ENCODE data around the gene SMAP2.
A peak's percentile ranks its signal among the peaks of the same experiment; 100 is the strongest.

Gene SMAP2

DNA sequence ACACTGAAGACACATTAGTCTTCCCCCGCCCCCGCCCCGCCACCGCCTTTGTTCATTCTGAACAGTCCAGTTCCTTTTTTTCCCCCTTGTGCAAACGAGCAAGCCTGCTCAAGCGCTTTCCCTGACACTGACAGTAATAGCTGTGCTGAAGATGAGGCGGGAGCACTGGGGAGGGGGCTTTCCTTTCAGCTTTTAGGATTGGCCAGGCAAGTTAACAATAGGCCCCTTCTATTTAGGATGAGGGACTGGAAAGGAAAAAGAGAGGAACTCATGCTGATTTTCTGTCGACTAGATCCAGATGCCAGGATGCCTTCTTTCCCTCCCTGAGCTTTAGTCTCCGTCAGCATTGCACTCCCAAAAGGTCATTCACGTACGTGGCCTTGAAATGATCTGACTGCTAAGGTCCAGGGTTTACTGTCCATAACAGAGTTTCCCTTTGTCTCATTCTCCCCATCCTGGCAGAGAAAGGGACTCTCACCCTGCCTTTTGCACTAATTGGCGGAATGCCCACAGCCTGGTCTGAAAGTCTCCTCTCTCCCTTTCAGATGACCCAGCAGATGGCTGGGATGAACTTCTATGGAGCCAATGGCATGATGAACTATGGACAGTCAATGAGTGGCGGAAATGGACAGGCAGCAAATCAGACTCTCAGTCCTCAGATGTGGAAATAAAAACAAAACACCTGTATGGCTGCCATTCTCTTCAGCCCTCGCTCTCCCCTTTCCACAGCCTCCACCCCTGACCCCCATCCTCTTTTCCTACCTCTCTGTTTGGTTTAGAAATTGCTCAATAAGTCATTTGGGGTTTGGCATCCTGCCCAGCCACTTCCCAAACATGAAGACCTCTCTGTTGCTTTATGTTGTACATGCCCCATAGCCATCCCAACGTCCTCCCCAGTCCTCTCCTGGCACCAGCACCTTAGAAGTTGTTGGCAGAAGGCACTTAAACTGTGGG lies 48.2 kb downstream of the SMAP2 start:
- DNase-seq (ENCODE audit: low spot score) = no peak

DNA sequence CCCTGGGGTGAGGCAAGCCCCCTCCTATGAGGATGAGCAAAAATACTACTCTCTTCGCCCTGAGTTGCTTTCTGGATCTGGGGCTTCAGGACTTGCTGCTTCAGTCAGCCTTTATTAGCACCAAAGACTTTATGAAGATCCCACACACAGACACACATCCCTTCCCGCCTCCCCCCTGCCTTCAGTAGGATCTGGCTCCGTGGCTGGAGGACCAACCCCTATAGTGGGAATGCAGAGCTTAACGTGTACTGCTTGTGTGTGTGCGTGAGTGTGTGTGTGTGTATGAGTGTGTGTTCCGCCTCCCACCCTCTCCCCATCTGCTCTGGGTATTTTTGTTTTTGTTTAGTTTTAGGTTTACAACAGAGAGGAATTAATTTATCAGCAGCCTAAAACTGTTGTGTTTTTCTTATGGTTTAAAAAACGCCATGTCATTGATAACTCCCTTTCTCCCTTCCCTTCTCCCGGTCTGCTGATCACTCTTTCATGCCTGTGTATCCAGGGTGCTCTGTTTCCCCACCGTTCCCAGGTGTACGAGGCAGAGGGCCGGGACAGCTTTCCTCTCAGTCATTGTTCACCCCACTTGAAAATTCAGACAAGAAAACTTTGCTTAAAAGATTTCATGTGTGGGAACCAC lies 49.2 kb downstream of the SMAP2 start:
- DNase-seq (ENCODE audit: low spot score) = no peak

DNA sequence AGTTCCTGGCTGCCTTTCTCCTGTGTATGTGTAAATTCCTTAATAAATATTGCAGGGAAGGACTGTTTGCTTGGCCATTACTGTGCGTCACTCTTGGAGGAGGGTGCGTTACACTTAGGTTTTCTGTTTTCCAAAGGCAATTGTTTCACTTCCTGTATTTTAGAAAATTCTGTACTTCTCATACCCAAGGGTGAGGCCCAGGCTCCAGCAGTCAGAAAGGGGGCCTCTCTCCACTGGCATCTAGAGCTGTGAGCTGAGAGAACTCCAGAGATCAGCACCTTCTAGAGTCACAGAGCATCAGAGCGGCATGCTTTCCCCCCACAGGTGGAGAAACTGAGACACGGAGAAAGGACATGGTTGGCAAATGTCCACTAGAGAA lies 49.7 kb downstream of the SMAP2 start:
- DNase-seq (ENCODE audit: low spot score) = no peak

DNA sequence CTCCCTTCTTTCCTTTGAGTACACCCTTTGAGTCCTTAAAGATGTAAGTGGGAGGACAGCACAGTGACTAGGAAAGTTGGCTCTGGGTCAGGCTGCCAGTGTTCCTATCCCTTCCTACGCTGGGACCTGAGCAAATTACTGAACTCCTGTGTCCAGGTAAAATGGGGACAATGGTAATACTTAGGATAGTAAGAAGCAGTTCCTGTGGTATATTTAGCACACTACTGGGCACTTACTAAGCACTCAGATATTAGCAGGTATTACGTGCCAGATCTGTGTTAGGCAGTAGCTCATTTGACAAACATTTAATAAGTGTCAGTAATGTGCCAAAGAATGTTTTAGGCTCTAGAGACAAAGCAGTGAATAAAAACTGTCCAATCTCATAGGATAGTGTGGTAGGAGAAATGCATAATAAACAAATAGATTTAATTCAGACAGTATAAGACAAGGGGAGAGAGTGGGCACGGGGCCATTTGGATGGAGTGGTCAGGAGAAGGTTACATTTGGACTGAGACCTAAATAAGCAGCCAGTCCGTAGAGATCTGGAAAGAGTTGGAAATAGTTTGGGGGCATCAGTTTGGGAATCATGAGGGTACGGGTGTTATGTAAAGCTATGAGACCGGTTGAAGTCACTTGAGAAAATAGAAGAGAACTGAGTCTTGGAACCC lies 50.6 kb downstream of the SMAP2 start:
- DNase-seq (ENCODE audit: low spot score) = no peak

DNA sequence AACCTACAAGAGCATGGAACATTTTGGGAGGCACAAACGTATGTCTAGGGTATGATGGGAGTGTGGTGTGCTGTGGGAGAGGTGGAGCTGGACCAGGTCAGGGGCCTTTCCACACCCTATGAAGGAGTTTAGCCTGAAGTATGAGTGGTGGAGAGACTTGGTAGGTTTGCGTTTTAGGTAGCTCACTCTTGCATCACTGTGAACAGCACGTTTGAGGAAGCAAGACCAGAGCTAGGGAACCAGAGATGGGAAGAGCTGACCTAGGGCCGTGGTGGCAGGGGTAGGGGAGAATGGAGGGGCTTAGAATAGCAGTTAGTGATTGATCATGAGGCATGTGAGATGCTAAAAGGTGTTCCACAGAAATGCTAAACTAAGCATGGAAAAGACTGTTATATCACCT lies 51.7 kb downstream of the SMAP2 start:
- no peak for DNase-seq (ENCODE audit: low spot score)

DNA sequence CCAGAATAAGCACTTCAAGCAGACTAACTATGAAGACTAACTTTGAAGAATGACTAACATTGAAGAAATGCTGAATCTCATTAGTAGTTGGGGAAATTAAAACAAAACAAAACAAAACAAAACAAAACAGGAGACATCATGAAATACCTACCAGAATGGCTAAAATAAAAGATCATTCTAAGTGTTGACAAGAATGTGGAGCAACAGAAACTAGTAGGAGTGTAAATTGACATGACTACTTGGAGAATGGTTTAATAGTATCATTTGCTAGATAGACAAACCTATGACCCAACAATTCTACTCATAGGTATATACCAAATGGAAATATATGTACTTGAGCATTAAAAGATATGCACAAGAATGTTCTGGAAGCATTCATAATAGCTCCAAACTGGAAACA lies 57.9 kb downstream of the SMAP2 start:
- no peak for DNase-seq (ENCODE audit: low spot score)

DNA sequence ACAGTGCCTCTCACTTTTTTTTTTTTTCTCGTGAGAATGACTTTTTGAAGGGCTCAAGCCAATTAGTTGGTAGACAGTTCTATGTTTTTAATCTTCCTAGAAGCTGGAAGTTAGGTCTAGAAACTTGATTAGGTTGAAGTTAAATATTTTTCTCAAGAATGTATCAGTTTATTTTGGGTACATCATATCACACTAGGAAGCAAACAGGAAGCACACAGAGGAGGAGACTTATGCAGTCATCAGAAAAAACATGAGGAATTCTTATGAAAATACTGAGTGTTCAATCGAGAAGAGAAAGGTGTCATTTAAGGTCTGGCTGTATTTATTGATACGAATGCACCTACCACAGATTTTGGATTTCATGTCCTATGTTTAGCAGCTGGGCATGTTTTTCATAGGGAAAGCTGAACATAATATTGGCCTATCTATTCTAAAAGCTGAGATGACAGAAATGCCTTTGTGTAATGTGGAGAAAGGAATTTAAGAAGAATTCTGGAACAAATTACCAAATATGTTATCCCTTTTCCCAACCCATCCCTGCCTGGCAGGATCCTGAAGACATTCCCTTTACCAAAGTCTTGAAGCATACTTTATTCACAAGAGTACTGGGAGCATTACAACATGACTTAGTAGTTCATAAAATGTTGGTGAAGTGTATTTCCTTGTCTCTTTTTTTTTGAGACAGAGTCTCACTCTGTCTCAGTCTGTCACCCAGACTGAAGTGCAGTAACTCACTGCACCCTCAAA lies 59.3 kb downstream of the SMAP2 start:
- no peak for DNase-seq (ENCODE audit: low spot score)

DNA sequence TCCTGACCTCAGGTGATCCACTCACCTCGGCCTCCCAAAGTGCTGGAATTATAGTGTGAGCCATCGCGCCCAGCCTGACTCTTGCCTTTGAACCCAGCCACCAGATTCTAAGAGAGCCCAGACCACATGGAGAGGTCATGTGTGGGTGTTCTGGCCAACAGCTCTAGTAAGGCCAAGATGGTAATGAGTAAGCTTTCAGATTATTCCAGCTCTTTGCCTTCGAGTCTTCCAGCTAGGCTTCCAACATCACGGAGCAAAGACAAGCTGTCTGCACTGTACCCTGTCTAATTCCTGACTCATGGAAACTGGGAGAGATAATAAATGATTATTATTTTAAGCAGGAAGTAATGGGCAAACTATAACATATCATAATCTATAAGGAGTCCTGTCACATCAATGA lies 61.9 kb downstream of the SMAP2 start:
- no peak for DNase-seq (ENCODE audit: low spot score)

DNA sequence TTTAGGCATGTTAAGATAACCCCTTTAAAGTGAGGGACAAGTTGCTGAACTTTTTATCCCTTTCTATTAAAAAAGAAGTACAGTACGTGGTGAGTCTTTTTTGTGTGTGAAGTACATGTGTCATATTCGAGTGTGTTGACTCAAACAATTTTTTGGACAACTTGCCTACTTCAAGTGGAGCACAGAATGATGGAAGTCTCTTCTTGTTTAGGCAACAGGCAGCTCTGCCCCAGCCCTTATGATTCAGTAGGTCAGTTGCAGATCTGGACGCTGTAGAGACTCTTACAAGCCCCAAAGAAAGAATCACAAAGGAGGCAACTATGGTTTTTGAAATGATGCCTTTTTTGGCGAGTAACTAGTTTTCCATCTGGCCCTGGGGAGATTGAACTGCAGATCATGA lies 62.3 kb downstream of the SMAP2 start:
- no peak for DNase-seq (ENCODE audit: low spot score)

DNA sequence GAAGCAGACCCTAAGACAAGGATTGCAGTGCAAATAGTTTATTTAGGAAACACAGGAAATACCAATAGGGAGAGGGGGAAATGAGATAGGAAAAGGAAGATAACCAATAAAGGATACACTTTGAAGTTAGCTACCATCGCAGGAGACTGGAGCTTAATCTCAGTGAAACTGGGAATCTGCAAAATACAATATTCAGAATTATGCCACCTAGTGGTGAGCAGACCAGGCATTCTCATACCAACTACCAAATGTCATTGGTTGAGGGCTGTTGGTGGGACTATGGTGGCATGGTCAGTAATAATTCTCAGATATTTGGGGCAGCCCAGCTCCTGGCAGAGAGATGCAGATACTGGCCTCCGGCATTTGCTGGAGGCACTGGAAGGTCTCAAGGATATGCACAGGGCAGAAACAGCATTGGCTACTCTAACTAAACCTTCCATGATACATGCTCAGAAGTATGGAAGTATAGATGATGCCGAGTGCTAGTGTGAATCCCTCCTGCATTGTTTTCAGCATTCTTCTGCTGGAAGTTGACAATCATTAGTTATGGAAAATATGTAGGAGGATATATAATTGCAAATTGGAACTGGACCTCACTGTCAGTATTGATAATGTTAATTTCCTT lies 65.0 kb downstream of the SMAP2 start:
- no peak for DNase-seq (ENCODE audit: low spot score)

DNA sequence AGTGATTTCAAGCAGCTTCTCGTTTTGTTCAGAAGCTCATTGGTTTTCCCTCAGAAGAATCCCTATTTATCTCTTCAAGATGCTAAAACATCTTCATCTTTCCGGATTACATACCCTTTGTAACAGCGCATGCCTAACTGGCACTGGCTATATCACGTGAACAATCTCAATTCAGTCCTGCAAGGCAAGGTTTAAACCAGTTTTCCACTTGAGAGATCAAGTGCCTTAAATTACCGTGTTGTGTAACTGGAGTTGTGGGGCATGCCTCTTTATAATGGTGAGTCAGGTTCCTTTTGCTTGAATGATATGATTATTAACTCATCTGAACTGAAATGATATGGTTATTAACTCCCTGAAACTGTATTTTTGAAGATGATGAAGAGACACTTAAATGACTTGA lies 65.7 kb downstream of the SMAP2 start:
- DNase-seq (ENCODE audit: low spot score) = no peak

DNA sequence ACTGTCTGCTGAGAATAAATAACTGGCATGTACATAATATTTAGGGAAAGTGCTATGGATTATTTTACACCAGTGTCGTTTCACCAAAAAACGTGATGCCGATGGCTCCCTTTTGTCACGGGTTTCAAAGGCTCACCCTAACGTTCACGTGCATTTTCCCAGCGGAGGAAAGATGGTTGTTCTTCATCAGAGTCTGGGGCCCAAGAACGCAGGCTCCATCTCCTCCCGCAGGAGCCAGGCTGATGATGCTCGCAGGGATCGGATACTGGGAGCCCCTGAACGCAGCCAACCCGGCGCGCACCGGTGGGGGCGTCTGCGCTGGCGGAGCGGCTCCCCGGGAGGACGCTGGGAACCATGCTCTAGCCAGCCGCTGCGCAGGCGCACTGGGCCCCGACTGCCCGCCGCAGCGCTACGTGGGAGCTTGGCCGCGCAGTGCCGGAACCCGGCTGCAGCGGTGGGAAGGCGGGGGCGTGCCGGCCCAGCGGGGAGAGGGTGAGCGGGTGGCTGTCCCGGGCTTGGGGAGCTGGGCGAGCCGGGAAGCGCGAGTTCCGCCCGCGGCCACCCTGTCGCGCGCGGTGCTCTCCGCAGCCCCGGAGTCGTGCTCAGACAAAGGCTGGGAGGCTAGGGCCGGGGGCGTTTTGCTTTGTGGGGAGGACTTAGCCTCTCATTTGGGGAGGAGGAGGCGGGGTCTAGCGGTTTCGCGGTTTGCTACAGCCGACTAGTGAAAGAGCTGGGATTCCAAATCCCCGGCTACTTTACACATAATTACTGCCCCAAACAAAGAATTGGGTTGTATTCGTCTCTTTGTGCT lies 76.4 kb downstream of the SMAP2 start, which contains the start of gene ZFP69B:
TSS of gene ZFP69B (plus strand) at position 793 of the 811 bp plus-strand sequence. CDS start 486 bp downstream, outside the sequence.
- DNase-seq (ENCODE audit: low spot score) = peak; percentile 25

DNA sequence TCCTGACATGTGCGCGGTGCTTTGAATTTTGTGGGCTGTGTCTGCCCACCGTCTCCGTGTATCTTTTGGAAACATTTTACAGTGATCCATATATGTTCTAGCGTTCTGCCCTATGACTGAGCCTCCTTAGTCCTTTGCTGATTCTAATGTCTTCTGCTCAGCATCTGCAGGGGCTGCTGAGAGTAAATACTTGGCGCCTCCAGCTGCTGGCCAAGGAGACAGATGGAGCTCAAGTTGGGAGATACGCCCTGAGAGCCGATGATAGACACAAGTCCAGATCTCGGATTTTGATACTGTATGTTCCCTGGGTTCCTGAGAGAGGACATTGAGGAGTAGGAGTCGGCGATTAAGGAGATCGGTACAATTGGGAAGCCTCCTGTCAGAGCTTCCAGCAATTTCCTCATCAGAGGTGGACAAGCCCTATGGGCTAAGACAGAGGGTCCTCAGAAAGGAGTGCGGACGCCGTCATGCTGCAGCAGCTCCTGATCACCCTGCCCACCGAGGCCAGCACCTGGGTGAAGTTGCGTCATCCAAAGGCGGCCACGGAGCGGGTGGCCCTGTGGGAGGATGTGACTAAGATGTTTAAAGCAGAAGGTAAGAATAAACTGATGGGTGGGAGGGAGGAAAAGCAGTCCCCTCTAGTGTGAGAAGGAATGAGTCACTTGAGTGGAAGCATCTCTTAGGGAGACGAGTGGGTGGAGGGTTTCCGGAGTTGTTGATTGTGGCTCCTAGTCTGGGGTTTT lies 77.1 kb downstream of the SMAP2 start:
- no peak for DNase-seq (ENCODE audit: low spot score)

DNA sequence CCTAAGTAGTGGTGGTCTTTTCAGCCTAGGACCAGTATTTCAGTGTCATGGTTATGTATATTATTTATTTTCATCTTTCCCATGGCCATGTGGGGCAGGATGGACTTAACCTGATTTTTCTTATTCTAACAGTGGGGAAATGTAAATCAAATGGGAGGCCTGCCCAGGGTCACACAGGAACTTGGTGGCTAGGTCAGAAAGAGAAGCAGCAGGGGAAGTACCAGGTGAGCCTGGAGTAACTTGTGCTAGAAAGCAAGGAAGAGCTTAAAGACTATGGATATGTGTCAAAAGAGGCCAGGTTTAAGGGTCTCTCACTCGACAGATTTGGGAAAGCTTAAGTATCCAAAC lies 77.7 kb downstream of the SMAP2 start:
- DNase-seq (ENCODE audit: low spot score) = no peak

DNA sequence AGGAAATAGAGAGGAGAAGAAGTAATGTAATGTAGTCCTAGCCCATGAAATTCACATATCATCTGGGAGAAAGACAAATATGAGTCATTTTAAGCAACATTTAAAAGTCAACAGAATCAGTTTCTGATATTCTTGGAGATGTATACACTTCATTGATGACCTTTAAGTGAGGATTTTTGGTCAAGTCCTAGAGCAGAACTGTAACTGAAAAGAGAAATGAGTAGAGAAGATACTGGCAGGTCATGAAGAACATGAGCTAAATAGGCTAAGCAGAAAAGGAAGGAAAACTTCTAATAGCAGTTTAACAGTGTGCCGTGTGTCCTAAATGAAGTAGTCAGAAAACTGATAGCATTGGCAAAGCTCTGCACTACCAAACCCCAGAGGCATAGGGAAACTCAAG lies 81.3 kb downstream of the SMAP2 start:
- DNase-seq (ENCODE audit: low spot score) = no peak

DNA sequence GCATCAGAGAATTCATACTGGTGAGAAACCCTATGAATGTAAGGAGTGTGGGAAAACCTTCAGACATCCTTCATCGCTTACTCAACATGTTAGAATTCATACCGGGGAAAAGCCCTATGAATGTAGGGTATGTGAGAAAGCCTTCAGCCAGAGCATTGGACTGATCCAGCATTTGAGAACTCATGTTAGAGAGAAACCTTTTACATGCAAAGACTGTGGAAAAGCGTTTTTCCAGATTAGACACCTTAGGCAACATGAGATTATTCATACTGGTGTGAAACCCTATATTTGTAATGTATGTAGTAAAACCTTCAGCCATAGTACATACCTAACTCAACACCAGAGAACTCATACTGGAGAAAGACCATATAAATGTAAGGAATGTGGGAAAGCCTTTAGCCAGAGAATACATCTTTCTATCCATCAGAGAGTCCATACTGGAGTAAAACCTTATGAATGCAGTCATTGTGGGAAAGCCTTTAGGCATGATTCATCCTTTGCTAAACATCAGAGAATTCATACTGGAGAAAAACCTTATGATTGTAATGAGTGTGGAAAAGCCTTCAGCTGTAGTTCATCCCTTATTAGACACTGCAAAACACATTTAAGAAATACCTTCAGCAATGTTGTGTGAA lies 89.5 kb downstream of the SMAP2 start:
- DNase-seq (ENCODE audit: low spot score) = no peak

DNA sequence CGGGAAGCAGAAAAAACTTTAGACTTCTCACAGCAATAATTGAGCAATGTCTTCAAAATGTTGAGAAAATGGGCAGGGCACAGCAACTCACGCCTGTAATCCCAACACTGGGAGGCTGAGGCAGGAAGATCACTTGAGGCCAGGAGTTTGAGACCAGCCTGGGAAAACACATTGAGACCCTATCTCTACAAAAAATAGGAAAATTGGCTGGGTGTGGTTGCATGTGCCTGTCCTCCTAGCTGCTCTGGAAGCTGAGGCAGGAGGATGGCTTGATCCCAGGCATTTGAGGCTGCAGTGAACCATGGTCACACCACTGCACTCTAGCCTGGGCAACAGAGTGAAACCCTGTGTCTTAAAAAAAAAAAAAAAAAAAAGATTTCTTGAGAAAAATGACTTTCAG lies 95.8 kb downstream of the SMAP2 start:
- DNase-seq (ENCODE audit: low spot score) = no peak

All from hematopoietic multipotent progenitor cell treated with erythropoietin and hydrocortisone succinate and interleukin-3 and kit ligand, for 17 days (in vitro differentiated cells).